WTC11 (cell line): ENCODE data around the gene SLCO1C1. TPM values are rescaled to one million over a fixed set of nuclear protein-coding genes. Genes with fewer than 3 reads are reported as not detected.

Experiments
- ATAC-seq: fragments of 200-7000 bp; cut with Tn5 transposase; 2 replicates; pipeline ENCODE4 v1.10.0; 2021; ENCODE audit warnings: mild to moderate bottlenecking, moderate library complexity
- CTCF ChIA-PET: fragments of 300-600 bp; sonication (Branson Sonifier 250); formaldehyde crosslinking; loops from one replicate; lab custom pipeline; 2021; ENCODE audit warnings: antibody characterized with exemption; lab: Charles Lee
- POLR2A ChIA-PET: fragments of 350-600 bp; sonication (Branson Sonifier 250); formaldehyde crosslinking; loops from one replicate; lab custom pipeline; 2021; ENCODE audit warnings: antibody characterized with exemption; lab: Charles Lee
- DNase-seq: peaks from one replicate; pipeline ENCODE4 v3.0.0; 2021; ENCODE audit warnings: low spot score
- H3K27ac Mint-ChIP-seq: 2 replicates; pipeline ENCODE4 v1.8.0; 2021; ENCODE audit warnings: mixed read lengths
- H3K27me3 Mint-ChIP-seq: 2 replicates; pipeline ENCODE4 v1.8.0; 2021; ENCODE audit warnings: low read depth, mild to moderate bottlenecking, moderate library complexity, mixed read lengths
- H3K36me3 Mint-ChIP-seq: 2 replicates; pipeline ENCODE4 v1.8.0; 2021; ENCODE audit warnings: mixed read lengths
- H3K4me1 Mint-ChIP-seq: 2 replicates; pipeline ENCODE4 v1.8.0; 2022; ENCODE audit warnings: mixed read lengths
- H3K4me3 Mint-ChIP-seq: 2 replicates; pipeline ENCODE4 v1.8.0; 2021; ENCODE audit warnings: mild to moderate bottlenecking, moderate library complexity, mixed read lengths
- H3K9me3 Mint-ChIP-seq: 2 replicates; pipeline ENCODE4 v1.8.0; 2021; ENCODE audit warnings: mixed read lengths
- ATF1 ChIP-seq: sonication (generic); formaldehyde crosslinking; IDR thresholded peaks from 2 replicates; pipeline ENCODE4 v1.8.1; 2023; ENCODE audit warnings: mild to moderate bottlenecking, moderate library complexity, missing genetic modification reagents
- CREM ChIP-seq: sonication (generic); formaldehyde crosslinking; IDR thresholded peaks from 2 replicates; pipeline ENCODE4 v1.8.1; 2022; ENCODE audit warnings: mild to moderate bottlenecking, missing genetic modification reagents, moderate library complexity
- ELF4 ChIP-seq: sonication (generic); formaldehyde crosslinking; IDR thresholded peaks from 2 replicates; pipeline ENCODE4 v1.8.1; 2022; ENCODE audit warnings: low read depth, mild to moderate bottlenecking, moderate library complexity, missing genetic modification reagents
- FOXJ3 ChIP-seq: sonication (generic); formaldehyde crosslinking; IDR thresholded peaks from 2 replicates; pipeline ENCODE4 v1.9.0; 2021; ENCODE audit warnings: missing genetic modification reagents, mild to moderate bottlenecking, borderline replicate concordance
- FOXP1 ChIP-seq: sonication (generic); formaldehyde crosslinking; IDR thresholded peaks from 2 replicates; pipeline ENCODE4 v1.8.0; 2022; ENCODE audit warnings: missing genetic modification reagents, mild to moderate bottlenecking, moderate library complexity, borderline replicate concordance
- MXD4 ChIP-seq: fragments of 250-450 bp; sonication (Bioruptor Pico); IDR thresholded peaks from 2 replicates; pipeline ENCODE4 v1.8.0; 2021; ENCODE audit warnings: mild to moderate bottlenecking, moderate library complexity, borderline replicate concordance
- NFE2L1 ChIP-seq: sonication (generic); formaldehyde crosslinking; IDR thresholded peaks from 2 replicates; pipeline ENCODE4 v1.8.1; 2023; ENCODE audit warnings: missing genetic modification reagents
- NFYB ChIP-seq: sonication (generic); formaldehyde crosslinking; conservative IDR thresholded peaks from 2 replicates; pipeline ENCODE4 v1.8.0; 2022; ENCODE audit warnings: low read depth, missing genetic modification reagents
- OVOL2 ChIP-seq: fragments of 250-450 bp; sonication (Bioruptor Pico); IDR thresholded peaks from 2 replicates; pipeline ENCODE4 v1.9.0; 2021; ENCODE audit warnings: mild to moderate bottlenecking, borderline replicate concordance
- PRRX2 ChIP-seq: fragments of 250-450 bp; sonication (Bioruptor Pico); IDR thresholded peaks from 2 replicates; pipeline ENCODE4 v1.8.0; 2021; ENCODE audit warnings: mild to moderate bottlenecking
- SMAD3 ChIP-seq: sonication (generic); formaldehyde crosslinking; IDR thresholded peaks from 2 replicates; pipeline ENCODE4 v1.8.0; 2022; ENCODE audit warnings: missing genetic modification reagents, mild to moderate bottlenecking, borderline replicate concordance
- SMAD4 ChIP-seq: sonication (generic); formaldehyde crosslinking; IDR thresholded peaks from 2 replicates; pipeline ENCODE4 v1.8.0; 2022; ENCODE audit warnings: mild to moderate bottlenecking, missing genetic modification reagents
- TCF7 ChIP-seq: sonication (generic); formaldehyde crosslinking; IDR thresholded peaks from 2 replicates; pipeline ENCODE4 v1.8.0; 2022; ENCODE audit warnings: mild to moderate bottlenecking, low read depth, missing genetic modification reagents, moderate library complexity
- TEAD4 ChIP-seq: sonication (generic); formaldehyde crosslinking; IDR thresholded peaks from 2 replicates; pipeline ENCODE4 v1.8.0; 2022; ENCODE audit warnings: mild to moderate bottlenecking, missing genetic modification reagents
- ZBTB21 ChIP-seq: sonication (generic); formaldehyde crosslinking; IDR thresholded peaks from 2 replicates; pipeline ENCODE4 v1.8.1; 2023; ENCODE audit warnings: mild to moderate bottlenecking, missing genetic modification reagents, borderline replicate concordance
- ZBTB43 ChIP-seq: sonication (generic); formaldehyde crosslinking; IDR thresholded peaks from 2 replicates; pipeline ENCODE4 v1.8.1; 2023; ENCODE audit warnings: mild to moderate bottlenecking, missing genetic modification reagents
- total RNA-seq: library from RNA; stranded (reverse); gene quantifications from 3 replicates; pipeline ENCODE4 v1.2.3, GENCODE V29; 2021
- TF ChIP-seq, protein P1 (sequence below): fragments of 200-600 bp; IDR thresholded peaks from 2 replicates; pipeline ENCODE4 v1.8.0; 2022; ENCODE audit warnings: antibody characterized with exemption
- TF ChIP-seq, protein P2 (sequence below): sonication (generic); formaldehyde crosslinking; IDR thresholded peaks from 2 replicates; pipeline ENCODE4 v1.8.0; 2023; ENCODE audit warnings: mild to moderate bottlenecking, missing genetic modification reagents
- TF ChIP-seq, protein P3 (sequence below): sonication (generic); formaldehyde crosslinking; conservative IDR thresholded peaks from 2 replicates; pipeline ENCODE4 v1.8.1; 2023; ENCODE audit warnings: mild to moderate bottlenecking, low read depth, missing genetic modification reagents, moderate library complexity
- TF ChIP-seq, protein P4 (sequence below): fragments of 250-450 bp; sonication (Bioruptor Pico); IDR thresholded peaks from 2 replicates; pipeline ENCODE4 v1.9.0; 2021; ENCODE audit warnings: moderate library complexity, mild to moderate bottlenecking, inconsistent platforms, borderline replicate concordance
- TF ChIP-seq, protein P5 (sequence below): sonication (generic); formaldehyde crosslinking; IDR thresholded peaks from 2 replicates; pipeline ENCODE4 v1.8.1; 2023; ENCODE audit warnings: mild to moderate bottlenecking, missing genetic modification reagents, moderate library complexity
- TF ChIP-seq, protein P6 (sequence below): sonication (generic); formaldehyde crosslinking; IDR thresholded peaks from 2 replicates; pipeline ENCODE4 v1.8.1; 2023; ENCODE audit warnings: mild to moderate bottlenecking, missing genetic modification reagents
- TF ChIP-seq, protein P7 (sequence below): sonication (generic); formaldehyde crosslinking; IDR thresholded peaks from 2 replicates; pipeline ENCODE4 v1.8.0; 2023; ENCODE audit warnings: missing genetic modification reagents

SLCO1C1 gene
- total RNA-seq, 1 experiment from 2014 or later, result not detected

DNA sequence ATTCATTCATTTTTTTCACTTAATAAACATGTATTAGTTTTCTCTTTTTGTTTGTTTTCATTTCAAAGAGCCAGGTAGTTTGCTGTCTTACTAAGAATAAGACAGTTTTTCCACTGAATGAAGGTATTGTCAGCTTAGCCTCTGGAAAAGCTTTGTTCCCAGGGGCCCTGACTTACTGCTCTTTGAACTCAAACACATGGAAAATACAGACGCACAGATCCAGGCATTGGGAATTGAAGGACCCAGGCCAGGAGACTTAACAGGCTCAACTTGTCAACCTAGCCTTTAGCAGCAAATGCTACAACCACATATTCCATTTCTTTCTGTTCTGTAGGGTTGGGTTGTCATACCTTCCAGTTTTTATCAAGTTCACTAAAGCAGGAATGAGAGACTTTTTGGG lies 38.5 kb upstream of the SLCO1C1 start:
- CTCF ChIA-PET, result no interaction called here
- Mint-ChIP-seq H3K27me3 (no peaks in the 10 kb centered on the region; the same call in 1 of the 2 replicates), H3K4me1 (peaks cover 13% of the 10 kb centered on the region), H3K27ac (no peak overlapping the region), H3K36me3 (peaks cover 24% of the 10 kb centered on the region), H3K9me3 (peaks cover 25% of the 10 kb centered on the region), H3K4me3 (no peak overlapping the region)
- ATAC-seq, result no peak
- DNase-seq, result no peak
- TF ChIP-seq SMAD4 (CRISPR knock-in tag) (no peak), FOXP1 (no peak), FOXJ3 (CRISPR knock-in tag) (no peak), PRRX2 (no peak), ZBTB21 (no peak), TCF7 (CRISPR knock-in tag) (no peak), SMAD3 (CRISPR knock-in tag) (no peak), OVOL2 (CRISPR knock-in tag) (no peak), MXD4 (CRISPR knock-in tag) (no peak), TEAD4 (CRISPR knock-in tag) (no peak), ZBTB43 (CRISPR knock-in tag) (no peak)
- TF ChIP-seq, protein P1, sequence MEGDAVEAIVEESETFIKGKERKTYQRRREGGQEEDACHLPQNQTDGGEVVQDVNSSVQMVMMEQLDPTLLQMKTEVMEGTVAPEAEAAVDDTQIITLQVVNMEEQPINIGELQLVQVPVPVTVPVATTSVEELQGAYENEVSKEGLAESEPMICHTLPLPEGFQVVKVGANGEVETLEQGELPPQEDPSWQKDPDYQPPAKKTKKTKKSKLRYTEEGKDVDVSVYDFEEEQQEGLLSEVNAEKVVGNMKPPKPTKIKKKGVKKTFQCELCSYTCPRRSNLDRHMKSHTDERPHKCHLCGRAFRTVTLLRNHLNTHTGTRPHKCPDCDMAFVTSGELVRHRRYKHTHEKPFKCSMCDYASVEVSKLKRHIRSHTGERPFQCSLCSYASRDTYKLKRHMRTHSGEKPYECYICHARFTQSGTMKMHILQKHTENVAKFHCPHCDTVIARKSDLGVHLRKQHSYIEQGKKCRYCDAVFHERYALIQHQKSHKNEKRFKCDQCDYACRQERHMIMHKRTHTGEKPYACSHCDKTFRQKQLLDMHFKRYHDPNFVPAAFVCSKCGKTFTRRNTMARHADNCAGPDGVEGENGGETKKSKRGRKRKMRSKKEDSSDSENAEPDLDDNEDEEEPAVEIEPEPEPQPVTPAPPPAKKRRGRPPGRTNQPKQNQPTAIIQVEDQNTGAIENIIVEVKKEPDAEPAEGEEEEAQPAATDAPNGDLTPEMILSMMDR, result no peak
- TF ChIP-seq, protein P2, sequence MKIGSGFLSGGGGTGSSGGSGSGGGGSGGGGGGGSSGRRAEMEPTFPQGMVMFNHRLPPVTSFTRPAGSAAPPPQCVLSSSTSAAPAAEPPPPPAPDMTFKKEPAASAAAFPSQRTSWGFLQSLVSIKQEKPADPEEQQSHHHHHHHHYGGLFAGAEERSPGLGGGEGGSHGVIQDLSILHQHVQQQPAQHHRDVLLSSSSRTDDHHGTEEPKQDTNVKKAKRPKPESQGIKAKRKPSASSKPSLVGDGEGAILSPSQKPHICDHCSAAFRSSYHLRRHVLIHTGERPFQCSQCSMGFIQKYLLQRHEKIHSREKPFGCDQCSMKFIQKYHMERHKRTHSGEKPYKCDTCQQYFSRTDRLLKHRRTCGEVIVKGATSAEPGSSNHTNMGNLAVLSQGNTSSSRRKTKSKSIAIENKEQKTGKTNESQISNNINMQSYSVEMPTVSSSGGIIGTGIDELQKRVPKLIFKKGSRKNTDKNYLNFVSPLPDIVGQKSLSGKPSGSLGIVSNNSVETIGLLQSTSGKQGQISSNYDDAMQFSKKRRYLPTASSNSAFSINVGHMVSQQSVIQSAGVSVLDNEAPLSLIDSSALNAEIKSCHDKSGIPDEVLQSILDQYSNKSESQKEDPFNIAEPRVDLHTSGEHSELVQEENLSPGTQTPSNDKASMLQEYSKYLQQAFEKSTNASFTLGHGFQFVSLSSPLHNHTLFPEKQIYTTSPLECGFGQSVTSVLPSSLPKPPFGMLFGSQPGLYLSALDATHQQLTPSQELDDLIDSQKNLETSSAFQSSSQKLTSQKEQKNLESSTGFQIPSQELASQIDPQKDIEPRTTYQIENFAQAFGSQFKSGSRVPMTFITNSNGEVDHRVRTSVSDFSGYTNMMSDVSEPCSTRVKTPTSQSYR (CRISPR knock-in tag), result no peak
- TF ChIP-seq, protein P3, sequence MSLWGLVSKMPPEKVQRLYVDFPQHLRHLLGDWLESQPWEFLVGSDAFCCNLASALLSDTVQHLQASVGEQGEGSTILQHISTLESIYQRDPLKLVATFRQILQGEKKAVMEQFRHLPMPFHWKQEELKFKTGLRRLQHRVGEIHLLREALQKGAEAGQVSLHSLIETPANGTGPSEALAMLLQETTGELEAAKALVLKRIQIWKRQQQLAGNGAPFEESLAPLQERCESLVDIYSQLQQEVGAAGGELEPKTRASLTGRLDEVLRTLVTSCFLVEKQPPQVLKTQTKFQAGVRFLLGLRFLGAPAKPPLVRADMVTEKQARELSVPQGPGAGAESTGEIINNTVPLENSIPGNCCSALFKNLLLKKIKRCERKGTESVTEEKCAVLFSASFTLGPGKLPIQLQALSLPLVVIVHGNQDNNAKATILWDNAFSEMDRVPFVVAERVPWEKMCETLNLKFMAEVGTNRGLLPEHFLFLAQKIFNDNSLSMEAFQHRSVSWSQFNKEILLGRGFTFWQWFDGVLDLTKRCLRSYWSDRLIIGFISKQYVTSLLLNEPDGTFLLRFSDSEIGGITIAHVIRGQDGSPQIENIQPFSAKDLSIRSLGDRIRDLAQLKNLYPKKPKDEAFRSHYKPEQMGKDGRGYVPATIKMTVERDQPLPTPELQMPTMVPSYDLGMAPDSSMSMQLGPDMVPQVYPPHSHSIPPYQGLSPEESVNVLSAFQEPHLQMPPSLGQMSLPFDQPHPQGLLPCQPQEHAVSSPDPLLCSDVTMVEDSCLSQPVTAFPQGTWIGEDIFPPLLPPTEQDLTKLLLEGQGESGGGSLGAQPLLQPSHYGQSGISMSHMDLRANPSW (CRISPR knock-in tag), result no peak
- TF ChIP-seq, protein P4, sequence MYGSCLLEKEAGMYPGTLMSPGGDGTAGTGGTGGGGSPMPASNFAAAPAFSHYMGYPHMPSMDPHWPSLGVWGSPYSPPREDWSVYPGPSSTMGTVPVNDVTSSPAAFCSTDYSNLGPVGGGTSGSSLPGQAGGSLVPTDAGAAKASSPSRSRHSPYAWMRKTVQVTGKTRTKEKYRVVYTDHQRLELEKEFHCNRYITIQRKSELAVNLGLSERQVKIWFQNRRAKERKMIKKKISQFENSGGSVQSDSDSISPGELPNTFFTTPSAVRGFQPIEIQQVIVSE (CRISPR knock-in tag), result no peak
- POLR2A ChIA-PET, result no interaction called here

GRCh38 chr12:20657496-20657895 lies 37.6 kb upstream of the SLCO1C1 start:
- peaks cover 34% of the 10 kb centered on the region for H3K9me3 Mint-ChIP-seq
- no peak overlapping the region; the same call in 1 of the 2 replicates for H3K27ac Mint-ChIP-seq
- no peak for DNase-seq
- H3K4me3 Mint-ChIP-seq, result no peak overlapping the region
- no peak for ATAC-seq
- ChIA-PET POLR2A (no interaction called here), CTCF (interaction anchor here (1.0 kb wide), 1 partner anchor 23 kb away, joined by 3 read pairs; no protein-coding TSS in a partner anchor)
- peaks cover 2% of the 10 kb centered on the region; the same call in 1 of the 2 replicates for H3K27me3 Mint-ChIP-seq
- peaks cover 33% of the 10 kb centered on the region for H3K36me3 Mint-ChIP-seq
- H3K4me1 Mint-ChIP-seq, result peaks cover 13% of the 10 kb centered on the region
- TF ChIP-seq, protein P5, sequence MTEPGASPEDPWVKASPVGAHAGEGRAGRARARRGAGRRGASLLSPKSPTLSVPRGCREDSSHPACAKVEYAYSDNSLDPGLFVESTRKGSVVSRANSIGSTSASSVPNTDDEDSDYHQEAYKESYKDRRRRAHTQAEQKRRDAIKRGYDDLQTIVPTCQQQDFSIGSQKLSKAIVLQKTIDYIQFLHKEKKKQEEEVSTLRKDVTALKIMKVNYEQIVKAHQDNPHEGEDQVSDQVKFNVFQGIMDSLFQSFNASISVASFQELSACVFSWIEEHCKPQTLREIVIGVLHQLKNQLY (CRISPR knock-in tag), result no peak
- TF ChIP-seq NFE2L1 (CRISPR knock-in tag), result no peak
- no peak for TF ChIP-seq ATF1
- no peak for TF ChIP-seq NFYB
- no peak for TF ChIP-seq ELF4
- TF ChIP-seq, protein P6, sequence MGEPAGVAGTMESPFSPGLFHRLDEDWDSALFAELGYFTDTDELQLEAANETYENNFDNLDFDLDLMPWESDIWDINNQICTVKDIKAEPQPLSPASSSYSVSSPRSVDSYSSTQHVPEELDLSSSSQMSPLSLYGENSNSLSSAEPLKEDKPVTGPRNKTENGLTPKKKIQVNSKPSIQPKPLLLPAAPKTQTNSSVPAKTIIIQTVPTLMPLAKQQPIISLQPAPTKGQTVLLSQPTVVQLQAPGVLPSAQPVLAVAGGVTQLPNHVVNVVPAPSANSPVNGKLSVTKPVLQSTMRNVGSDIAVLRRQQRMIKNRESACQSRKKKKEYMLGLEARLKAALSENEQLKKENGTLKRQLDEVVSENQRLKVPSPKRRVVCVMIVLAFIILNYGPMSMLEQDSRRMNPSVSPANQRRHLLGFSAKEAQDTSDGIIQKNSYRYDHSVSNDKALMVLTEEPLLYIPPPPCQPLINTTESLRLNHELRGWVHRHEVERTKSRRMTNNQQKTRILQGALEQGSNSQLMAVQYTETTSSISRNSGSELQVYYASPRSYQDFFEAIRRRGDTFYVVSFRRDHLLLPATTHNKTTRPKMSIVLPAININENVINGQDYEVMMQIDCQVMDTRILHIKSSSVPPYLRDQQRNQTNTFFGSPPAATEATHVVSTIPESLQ (CRISPR knock-in tag), result no peak
- no peak for TF ChIP-seq PRRX2
- TF ChIP-seq, protein P7, sequence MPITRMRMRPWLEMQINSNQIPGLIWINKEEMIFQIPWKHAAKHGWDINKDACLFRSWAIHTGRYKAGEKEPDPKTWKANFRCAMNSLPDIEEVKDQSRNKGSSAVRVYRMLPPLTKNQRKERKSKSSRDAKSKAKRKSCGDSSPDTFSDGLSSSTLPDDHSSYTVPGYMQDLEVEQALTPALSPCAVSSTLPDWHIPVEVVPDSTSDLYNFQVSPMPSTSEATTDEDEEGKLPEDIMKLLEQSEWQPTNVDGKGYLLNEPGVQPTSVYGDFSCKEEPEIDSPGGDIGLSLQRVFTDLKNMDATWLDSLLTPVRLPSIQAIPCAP, result no peak
- no peak for TF ChIP-seq CREM (CRISPR knock-in tag)
